ENCODE results near the gene P2RX7.

Gene P2RX7

DNA sequence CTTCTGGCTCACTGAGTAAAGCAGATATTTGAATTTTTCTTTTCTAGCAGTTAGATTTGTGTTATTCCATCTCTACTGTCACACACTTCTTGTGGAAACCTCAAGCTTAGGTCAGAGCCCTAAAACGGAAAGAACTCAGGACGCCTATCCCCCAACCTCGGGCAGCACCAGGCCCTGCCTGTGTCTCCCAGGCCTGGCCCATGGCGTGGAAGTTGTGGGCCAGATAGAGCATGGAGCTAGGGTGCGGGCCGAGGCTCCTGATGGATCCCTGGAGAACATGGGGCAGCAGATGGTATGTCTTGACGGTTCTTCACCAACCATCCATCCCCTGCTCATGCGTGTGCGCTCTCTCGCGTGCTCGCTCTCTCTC lies 97.8 kb downstream of the P2RX7 start:
- no peak overlapping the region for H3K27ac Mint-ChIP-seq
- peaks cover 0 to 8% of the 10 kb centered on the region in 2 donors for H3K4me1 Mint-ChIP-seq (ENCODE audit: low read depth in 2 of 2)
- ATAC-seq (replicated peaks) (no peak), DNase-seq (no peak)
- H3K4me3 Mint-ChIP-seq, result no peak overlapping the region
- peaks cover 33% of the 10 kb centered on the region for H3K36me3 Mint-ChIP-seq (ENCODE audit: insufficient read depth)
- H3K27me3 Mint-ChIP-seq, result no peaks in the 10 kb centered on the region
- no peaks in the 10 kb centered on the region for H3K9me3 Mint-ChIP-seq

DNA sequence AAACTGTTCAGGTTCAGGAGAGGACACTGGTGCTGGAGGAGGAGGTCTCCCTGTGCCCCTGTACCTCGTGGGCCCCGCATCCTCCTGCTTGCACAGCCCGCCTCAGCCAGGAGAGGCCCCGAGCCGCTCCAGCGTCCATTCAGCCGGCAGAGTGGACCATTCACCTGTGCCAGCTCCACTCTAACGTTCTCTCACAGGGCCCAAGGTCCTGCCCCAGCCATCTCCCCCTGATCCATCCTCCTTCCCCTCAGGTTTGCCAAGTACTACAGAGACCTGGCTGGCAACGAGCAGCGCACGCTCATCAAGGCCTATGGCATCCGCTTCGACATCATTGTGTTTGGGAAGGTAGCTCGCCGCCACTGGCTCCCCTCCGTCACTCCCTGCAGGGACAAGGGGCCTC lies 99.5 kb downstream of the P2RX7 start:
- Mint-ChIP-seq H3K27me3 (no peaks in the 10 kb centered on the region), H3K4me1 (ENCODE audit: low read depth in 2 of 2) (peaks cover 0 to 3% of the 10 kb centered on the region in 2 donors), H3K9me3 (no peaks in the 10 kb centered on the region), H3K27ac (no peak overlapping the region), H3K4me3 (no peak overlapping the region), H3K36me3 (ENCODE audit: insufficient read depth) (peaks cover 33% of the 10 kb centered on the region)
- DNase-seq (no peak), ATAC-seq (replicated peaks) (no peak)

DNA sequence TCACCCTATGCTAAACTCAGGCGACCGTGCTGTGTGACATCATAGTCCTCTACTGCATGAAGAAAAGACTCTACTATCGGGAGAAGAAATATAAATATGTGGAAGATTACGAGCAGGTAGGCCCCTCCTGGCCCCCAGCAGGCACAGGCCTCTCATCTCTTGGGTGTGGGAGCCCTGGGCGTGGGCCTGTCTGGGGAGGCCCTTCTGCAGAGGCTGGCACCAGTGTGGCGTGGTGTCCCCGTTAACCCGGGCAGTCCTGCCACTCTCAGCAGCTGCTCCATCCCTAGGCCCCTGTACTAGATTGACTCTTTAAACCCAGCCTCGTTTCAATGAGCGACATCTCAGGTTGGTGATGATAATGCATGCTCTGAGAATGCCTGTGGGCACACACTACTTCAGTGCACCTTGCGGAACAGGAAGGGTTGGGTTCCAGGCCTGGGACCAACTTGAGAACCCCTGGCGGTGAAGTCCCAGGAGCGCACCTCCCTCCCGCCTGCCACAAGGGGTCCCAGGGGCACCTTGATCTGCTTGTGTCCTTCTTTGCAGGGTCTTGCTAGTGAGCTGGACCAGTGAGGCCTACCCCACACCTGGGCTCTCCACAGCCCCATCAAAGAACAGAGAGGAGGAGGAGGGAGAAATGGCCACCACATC lies 100.4 kb downstream of the P2RX7 start:
- Mint-ChIP-seq H3K9me3 (no peaks in the 10 kb centered on the region), H3K27me3 (no peaks in the 10 kb centered on the region), H3K4me3 (no peak overlapping the region), H3K27ac (peak overlapping the region in 1 of 2 donors; percentile 9), H3K4me1 (ENCODE audit: low read depth in 2 of 2) (peaks cover 0 to 3% of the 10 kb centered on the region in 2 donors), H3K36me3 (ENCODE audit: insufficient read depth) (peaks cover 30% of the 10 kb centered on the region)
- DNase-seq (no peak), ATAC-seq (replicated peaks) (no peak)

DNA sequence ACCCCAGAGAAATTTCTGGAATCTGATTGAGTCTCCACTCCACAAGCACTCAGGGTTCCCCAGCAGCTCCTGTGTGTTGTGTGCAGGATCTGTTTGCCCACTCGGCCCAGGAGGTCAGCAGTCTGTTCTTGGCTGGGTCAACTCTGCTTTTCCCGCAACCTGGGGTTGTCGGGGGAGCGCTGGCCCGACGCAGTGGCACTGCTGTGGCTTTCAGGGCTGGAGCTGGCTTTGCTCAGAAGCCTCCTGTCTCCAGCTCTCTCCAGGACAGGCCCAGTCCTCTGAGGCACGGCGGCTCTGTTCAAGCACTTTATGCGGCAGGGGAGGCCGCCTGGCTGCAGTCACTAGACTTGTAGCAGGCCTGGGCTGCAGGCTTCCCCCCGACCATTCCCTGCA lies 100.9 kb downstream of the P2RX7 start:
- Mint-ChIP-seq H3K27me3 (no peaks in the 10 kb centered on the region), H3K4me1 (ENCODE audit: low read depth in 2 of 2) (peaks cover 0 to 3% of the 10 kb centered on the region in 2 donors), H3K9me3 (no peaks in the 10 kb centered on the region), H3K36me3 (ENCODE audit: insufficient read depth) (peaks cover 30% of the 10 kb centered on the region), H3K27ac (no peak overlapping the region), H3K4me3 (no peak overlapping the region)
- no peak for DNase-seq
- no peak for ATAC-seq (replicated peaks)

DNA sequence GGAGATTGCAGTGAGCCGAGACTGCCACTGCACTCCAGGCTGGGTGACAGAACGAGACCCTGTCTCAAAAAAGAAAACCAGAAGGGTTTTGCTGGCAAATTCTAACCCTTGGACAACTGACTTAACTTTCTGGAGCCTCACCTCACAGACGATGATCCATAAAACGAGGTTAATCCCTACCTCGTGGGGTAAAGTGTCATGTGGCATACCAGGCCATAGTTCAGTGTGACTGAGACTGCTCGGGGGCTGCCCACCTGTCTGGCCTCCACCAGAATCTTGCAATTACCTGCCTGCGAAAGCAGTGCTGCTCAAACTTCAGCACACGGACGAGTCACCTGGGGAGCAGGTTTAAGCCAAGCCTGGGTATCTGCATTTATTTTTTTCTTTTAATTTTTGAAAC lies 104.1 kb downstream of the P2RX7 start:
- DNase-seq, result no peak
- peak overlapping the region in 1 of 2 donors; percentile 59 for H3K27ac Mint-ChIP-seq
- H3K4me1 Mint-ChIP-seq (ENCODE audit: low read depth in 2 of 2), result peaks cover 15 to 27% of the 10 kb centered on the region in 2 donors
- no peak for ATAC-seq (replicated peaks)
- no peaks in the 10 kb centered on the region for H3K9me3 Mint-ChIP-seq
- H3K36me3 Mint-ChIP-seq (ENCODE audit: insufficient read depth), result peaks cover 42% of the 10 kb centered on the region
- no peak overlapping the region for H3K4me3 Mint-ChIP-seq
- H3K27me3 Mint-ChIP-seq, result no peaks in the 10 kb centered on the region

DNA sequence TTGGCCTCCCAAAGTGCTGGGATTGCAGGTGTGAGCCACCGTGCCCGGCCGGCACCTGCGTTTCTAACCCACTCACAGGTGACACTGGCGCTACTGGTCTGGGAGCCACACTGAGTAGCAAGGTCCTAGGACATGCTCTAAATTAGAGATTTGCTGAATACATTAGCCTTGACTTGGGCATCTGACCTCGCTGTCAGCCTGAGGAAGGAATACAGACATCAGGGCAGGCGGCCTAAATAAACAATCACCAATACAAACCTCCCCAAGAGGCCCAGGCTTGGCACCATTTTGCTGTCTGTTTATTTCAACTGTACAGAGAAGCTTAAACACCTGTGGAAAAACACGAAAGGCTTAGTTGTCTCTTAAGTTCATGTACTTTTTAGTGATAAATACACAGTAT lies 104.7 kb downstream of the P2RX7 start:
- peaks cover 37% of the 10 kb centered on the region for H3K36me3 Mint-ChIP-seq (ENCODE audit: insufficient read depth)

More for the DNA sequence above, 104.7 kb downstream of the P2RX7 start:
- H3K4me1 Mint-ChIP-seq (ENCODE audit: low read depth in 2 of 2), result peaks cover 15 to 29% of the 10 kb centered on the region in 2 donors
- ATAC-seq (replicated peaks) (no peak), DNase-seq (no peak)
- no peak overlapping the region for H3K4me3 Mint-ChIP-seq
- peak overlapping the region; percentile 32 to 99 for H3K27ac Mint-ChIP-seq
- no peaks in the 10 kb centered on the region for H3K27me3 Mint-ChIP-seq
- no peaks in the 10 kb centered on the region for H3K9me3 Mint-ChIP-seq
